Chondrocyte (in vitro differentiated cells): ENCODE data around the gene STARD7. TPM values are rescaled to one million over a fixed set of nuclear protein-coding genes. Genes with fewer than 3 reads are reported as not detected.

ENCODE experiments used
- DNase-seq: peaks from one replicate; pipeline ENCODE4 v3.0.0; 2021; ENCODE audit warnings: mixed read lengths, low spot score
- H3K27ac Mint-ChIP-seq: one replicate; pipeline ENCODE4 v1.8.0; 2021; ENCODE audit warnings: mild to moderate bottlenecking, moderate library complexity, mixed read lengths; ENCODE audit not compliant: unreplicated experiment
- H3K27me3 Mint-ChIP-seq: 2 replicates; pipeline ENCODE4 v1.8.0; 2021; ENCODE audit warnings: low read depth, mixed read lengths
- H3K36me3 Mint-ChIP-seq: 2 replicates; pipeline ENCODE4 v1.8.0; 2021; ENCODE audit warnings: low read depth, mixed read lengths
- H3K4me1 Mint-ChIP-seq: 2 replicates; pipeline ENCODE4 v1.8.0; 2021; ENCODE audit warnings: low read depth, mild to moderate bottlenecking, mixed read lengths
- H3K4me3 Mint-ChIP-seq: one replicate; pipeline ENCODE4 v1.8.0; 2021; ENCODE audit warnings: mild to moderate bottlenecking, moderate library complexity, mixed read lengths; ENCODE audit not compliant: unreplicated experiment
- H3K9me3 Mint-ChIP-seq: 2 replicates; pipeline ENCODE4 v1.8.0; 2021; ENCODE audit warnings: low read depth, mixed read lengths
- CTCF ChIP-seq: fragments of 200-600 bp; sonication (generic); IDR thresholded peaks from 2 replicates; pipeline ENCODE4 v1.5.0; 2021; ENCODE audit warnings: antibody characterized with exemption, mild to moderate bottlenecking, moderate library complexity
- total RNA-seq: library from RNA; stranded (reverse); gene quantifications from 3 replicates; pipeline ENCODE4 v1.2.1, GENCODE V29; 2021

Gene STARD7
- total RNA-seq, 1 donor from 2014 or later, result 66.1 TPM

GRCh38 chr2:96156926-96157648 is 51.5 kb downstream of the STARD7 start:
- H3K36me3 Mint-ChIP-seq, result no peaks in the 10 kb centered on the region

GRCh38 chr2:96156011-96156820 is 52.4 kb downstream of the STARD7 start:
- Mint-ChIP-seq H3K9me3 (peaks cover 4% of the 10 kb centered on the region), H3K27me3 (peaks cover 8% of the 10 kb centered on the region)

More at GRCh38 chr2:96156926-96157648, 51.5 kb downstream of the STARD7 start:
- no peak overlapping the region for H3K27ac Mint-ChIP-seq
- DNase-seq, result peak; percentile 81
- H3K9me3 Mint-ChIP-seq, result peaks cover 4% of the 10 kb centered on the region
- H3K4me3 Mint-ChIP-seq, result no peak overlapping the region
- no peak for TF ChIP-seq CTCF
- peaks cover 4% of the 10 kb centered on the region for H3K4me1 Mint-ChIP-seq
- peaks cover 8% of the 10 kb centered on the region for H3K27me3 Mint-ChIP-seq

GRCh38 chr2:96154506-96155380 is 53.9 kb downstream of the STARD7 start:
- no peaks in the 10 kb centered on the region for H3K9me3 Mint-ChIP-seq
- H3K27ac Mint-ChIP-seq, result no peak overlapping the region
- H3K4me1 Mint-ChIP-seq, result no peaks in the 10 kb centered on the region
- peaks cover 8% of the 10 kb centered on the region for H3K27me3 Mint-ChIP-seq
- no peak overlapping the region for H3K4me3 Mint-ChIP-seq
- no peak for TF ChIP-seq CTCF
- no peaks in the 10 kb centered on the region for H3K36me3 Mint-ChIP-seq
- peak; percentile 71 for DNase-seq

More at GRCh38 chr2:96156011-96156820, 52.4 kb downstream of the STARD7 start:
- DNase-seq, result peak; percentile 48
- Mint-ChIP-seq H3K4me3 (no peak overlapping the region), H3K4me1 (no peaks in the 10 kb centered on the region), H3K27ac (no peak overlapping the region), H3K36me3 (no peaks in the 10 kb centered on the region)
- no peak for TF ChIP-seq CTCF

GRCh38 chr2:96153991-96154431 is 54.6 kb downstream of the STARD7 start:
- Mint-ChIP-seq H3K9me3 (no peaks in the 10 kb centered on the region), H3K4me3 (no peak overlapping the region), H3K36me3 (no peaks in the 10 kb centered on the region), H3K27me3 (peaks cover 4% of the 10 kb centered on the region), H3K27ac (no peak overlapping the region), H3K4me1 (no peaks in the 10 kb centered on the region)
- peak; percentile 79 for DNase-seq
- TF ChIP-seq CTCF, result no peak
